GM10266 (cell line): ENCODE data around the gene CAPZB.

ENCODE experiments used
- DNase-seq: peaks from one replicate; pipeline ENCODE4 v3.0.0; 2012; ENCODE audit errors: extremely low spot score
- TF ChIP-seq, protein P1 (sequence below): IDR thresholded peaks from 2 replicates; pipeline ENCODE4 v1.5.1; 2012; ENCODE audit warnings: mild to moderate bottlenecking, low read depth; ENCODE audit not compliant: control insufficient read depth, insufficient read depth; ENCODE audit errors: missing control alignments

Gene CAPZB

DNA sequence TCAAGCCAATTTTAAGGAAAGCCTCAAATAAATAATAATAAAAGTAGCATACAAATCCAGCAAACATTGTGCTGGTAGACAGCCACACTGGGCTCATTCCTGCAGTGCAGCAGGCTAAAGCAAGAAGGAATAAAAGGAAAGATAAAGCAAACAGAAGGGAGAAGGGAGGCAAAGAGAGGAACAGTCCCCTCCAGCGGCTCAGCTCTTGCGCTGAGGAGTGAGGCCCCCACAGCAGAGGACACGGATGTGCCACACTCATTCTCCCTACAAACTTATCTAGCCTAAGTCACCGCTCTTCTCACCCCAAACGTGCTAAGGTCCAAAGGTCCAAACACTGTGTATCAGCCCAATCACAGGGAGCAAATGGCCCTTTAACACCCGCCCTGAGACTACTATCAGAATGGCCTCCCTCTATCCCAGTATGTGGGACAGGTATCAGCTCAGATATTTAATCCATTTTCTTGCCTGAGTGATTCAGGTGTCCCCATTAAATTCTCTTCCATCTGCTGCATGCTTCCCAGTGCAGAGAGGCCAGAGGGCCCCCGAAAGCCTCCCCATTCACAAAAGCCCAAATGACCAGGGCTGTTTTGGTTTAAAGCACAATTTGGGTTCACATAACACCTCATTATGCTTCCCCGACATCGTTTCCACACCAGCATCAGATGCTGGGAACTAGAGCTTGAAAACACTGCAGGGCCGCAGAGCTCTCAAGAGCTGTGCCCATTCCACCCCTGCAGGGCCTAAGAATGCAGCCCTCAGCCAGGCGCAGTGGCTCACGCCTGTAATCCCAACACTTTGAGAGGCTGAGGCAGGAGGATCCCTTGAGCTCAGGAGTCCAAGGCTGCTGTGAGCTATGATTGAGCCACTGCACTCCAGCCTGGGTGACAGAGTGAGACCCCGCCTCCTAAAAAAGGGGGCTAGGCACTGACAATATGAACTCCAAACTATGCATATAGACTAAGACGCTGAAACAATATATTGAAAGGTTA lies 17.8 kb downstream of the CAPZB start:
- TF ChIP-seq, protein P1, sequence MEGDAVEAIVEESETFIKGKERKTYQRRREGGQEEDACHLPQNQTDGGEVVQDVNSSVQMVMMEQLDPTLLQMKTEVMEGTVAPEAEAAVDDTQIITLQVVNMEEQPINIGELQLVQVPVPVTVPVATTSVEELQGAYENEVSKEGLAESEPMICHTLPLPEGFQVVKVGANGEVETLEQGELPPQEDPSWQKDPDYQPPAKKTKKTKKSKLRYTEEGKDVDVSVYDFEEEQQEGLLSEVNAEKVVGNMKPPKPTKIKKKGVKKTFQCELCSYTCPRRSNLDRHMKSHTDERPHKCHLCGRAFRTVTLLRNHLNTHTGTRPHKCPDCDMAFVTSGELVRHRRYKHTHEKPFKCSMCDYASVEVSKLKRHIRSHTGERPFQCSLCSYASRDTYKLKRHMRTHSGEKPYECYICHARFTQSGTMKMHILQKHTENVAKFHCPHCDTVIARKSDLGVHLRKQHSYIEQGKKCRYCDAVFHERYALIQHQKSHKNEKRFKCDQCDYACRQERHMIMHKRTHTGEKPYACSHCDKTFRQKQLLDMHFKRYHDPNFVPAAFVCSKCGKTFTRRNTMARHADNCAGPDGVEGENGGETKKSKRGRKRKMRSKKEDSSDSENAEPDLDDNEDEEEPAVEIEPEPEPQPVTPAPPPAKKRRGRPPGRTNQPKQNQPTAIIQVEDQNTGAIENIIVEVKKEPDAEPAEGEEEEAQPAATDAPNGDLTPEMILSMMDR, result no peak
- no peak for DNase-seq

DNA sequence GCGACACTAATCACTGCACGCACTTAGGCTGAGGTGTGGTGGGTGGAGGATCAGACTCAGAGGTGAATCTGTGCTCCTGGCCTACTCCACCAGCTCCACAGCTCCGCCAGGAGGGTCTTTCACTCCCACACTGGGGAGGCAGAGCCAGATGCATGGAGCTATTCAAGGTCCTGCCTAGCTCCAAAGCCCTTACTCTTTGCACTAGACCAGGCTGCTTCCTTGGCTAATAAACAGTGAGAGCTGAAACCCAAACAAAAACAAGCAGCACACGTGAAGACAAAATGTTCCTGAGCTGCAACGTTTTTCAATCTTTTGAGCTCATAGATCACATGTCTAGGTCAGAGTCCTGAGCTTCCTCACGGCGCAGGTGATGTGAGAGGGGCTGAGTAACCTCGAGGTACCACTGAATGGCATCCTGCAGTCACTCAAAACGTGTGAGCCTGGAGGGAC lies 19.2 kb downstream of the CAPZB start:
- TF ChIP-seq, protein P1, result no peak
- no peak for DNase-seq

DNA sequence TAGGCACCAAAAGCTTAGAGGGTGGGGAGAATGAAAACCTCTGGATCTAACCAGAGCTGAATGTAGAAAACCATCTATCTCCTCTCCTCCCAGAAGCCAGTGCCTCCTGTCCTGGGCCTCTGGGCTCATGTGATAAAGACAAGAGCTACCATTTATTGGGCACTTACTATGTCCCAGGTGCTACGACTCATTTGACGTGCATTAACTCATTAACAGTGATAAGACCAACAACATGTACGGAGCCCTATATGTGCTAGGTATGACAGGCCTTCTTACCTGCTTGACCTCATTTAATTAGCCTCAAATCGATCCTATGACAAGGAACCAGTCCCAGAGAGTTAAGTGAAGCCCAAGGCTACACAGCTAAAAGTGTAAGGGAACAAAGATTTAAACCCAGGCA lies 19.7 kb downstream of the CAPZB start:
- DNase-seq, result no peak

DNA sequence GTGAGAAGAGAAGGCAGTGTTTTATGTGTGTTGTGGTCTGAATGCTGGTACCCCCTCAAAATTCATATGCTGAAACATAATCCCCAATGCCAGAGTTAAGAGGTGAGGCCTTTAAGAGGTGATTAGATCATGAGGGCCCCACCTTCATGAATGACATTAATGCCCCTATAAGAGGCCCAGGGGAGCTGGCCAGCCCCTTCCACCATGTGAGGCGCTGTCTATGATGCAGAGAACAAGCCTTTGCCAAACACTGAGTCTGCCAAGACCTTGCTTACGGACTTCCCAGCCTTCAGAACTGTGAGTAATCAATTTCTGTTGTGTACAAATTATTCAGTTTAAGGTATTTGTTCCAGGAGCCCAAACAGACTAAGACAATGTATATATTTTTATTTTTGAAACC lies 20.2 kb downstream of the CAPZB start:
- no peak for DNase-seq
- TF ChIP-seq, protein P1, result no peak

More for the DNA sequence above, 19.7 kb downstream of the CAPZB start:
- TF ChIP-seq, protein P1, result no peak

DNA sequence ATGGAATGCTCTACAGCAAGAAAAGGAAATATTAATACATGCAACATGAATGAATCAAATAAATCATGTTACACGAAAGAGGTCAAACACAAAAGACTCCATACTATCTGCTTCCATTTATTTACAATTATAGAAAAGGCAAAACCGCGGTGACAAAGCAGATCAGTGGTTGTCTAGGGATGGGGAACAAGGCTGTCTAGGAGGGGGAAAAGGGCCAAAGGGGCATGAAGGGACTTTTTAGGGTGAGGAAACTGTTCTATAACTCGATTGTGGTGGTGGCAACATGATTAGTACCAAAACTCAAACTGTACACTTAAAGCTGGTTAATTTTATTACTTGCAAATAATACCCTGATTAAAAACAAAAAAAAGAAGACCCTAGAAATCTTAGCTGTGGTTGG lies 20.6 kb downstream of the CAPZB start:
- DNase-seq, result no peak
- TF ChIP-seq, protein P1, result no peak

DNA sequence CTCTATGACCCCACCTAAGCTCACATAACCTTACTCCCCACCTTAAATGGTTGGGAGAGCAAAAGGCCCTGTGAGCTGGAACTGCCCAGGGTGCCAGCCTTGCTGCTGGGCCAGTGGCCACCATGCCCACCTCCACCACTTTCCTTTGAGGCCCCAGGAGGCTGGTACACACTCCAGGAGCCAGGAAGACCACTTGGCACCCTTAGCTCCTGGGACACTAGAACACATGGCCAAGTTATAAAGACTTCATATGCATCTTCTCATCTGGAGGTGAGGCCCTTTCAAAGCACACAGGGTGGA lies 21.9 kb downstream of the CAPZB start:
- TF ChIP-seq, protein P1, result no peak
- DNase-seq, result no peak

DNA sequence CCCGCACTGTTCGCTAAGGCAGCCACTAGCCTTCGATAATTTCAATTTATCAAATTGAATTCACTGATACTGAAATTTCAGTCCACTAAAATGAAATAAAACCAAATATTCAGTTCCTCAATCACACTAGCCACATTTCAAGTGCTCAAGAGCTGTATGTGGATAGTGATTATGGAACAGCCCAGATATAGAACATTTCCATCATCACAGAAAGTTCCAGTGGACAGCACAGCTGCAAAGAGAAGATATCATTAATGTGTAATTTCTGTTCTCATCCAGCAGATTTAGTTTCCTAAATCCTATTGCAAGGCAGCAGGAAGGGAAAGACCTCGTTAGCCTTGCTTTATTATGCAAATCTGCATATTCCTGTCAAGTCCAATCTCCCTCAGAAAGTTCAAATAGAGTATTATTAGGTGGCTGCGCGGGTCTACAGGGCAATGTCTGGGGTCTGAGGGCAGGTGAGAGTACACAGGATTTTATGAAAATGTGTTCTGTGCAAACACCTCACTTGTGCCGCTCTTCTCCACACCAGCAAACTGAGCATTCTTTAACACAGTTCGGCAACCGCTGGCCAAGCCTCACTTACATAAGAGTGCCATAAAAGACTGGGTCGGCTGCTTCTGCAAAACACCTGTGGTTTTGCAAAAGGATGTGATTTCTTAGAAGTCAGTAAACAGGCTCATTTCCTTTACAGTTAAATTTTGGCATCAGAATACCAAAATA lies 22.4 kb downstream of the CAPZB start:
- TF ChIP-seq, protein P1, result no peak
- DNase-seq, result no peak
